LNCAP (cell line): ENCODE data around the gene SELP.

Experiments used
- TF ChIP-seq, protein P1 (sequence below): fragments of 450-650 bp; IDR thresholded peaks from 2 replicates; pipeline ENCODE4 v1.5.1; 2017; ENCODE audit warnings: mild to moderate bottlenecking

Gene SELP

DNA sequence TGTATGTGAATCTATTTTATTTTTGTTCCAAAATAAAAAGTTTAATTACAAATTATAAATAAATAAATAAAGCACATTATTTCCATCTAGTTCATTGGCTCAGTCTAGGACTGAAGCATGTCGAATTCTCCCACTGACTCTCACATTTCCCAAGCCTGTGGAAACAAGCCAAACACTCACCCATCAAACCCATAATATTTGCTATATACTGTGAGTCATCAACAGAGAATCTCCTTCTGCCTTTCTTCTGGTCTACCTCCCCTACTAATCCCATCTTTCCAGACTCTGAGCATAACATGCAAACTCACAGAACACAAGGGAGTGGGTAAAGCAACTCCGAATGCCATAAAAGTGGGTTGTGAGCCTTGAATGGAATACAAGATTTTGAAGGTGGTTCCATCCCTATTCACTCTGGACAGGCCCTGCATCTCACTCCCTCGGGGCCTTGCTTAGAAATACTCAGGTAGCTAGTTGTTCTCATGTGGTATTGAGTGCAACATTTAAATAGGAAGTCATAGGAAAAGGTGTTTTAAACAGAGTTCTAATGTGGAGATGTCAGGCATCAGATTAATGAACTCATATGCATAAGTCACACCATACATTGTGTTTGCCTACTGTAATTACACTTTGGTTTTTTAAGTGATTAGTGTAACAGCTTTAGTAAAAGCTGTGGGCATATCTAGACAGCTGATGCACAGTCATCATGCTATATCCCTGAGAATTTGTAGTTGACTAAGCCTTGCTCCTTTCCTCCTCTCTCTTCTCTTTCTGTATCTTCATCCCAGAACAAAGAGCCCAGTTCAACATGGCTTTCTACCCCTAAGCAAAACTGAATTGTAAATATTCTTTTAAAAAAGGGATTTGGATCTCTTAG, 90.7 kb downstream of the SELP start:
- TF ChIP-seq, protein P1, sequence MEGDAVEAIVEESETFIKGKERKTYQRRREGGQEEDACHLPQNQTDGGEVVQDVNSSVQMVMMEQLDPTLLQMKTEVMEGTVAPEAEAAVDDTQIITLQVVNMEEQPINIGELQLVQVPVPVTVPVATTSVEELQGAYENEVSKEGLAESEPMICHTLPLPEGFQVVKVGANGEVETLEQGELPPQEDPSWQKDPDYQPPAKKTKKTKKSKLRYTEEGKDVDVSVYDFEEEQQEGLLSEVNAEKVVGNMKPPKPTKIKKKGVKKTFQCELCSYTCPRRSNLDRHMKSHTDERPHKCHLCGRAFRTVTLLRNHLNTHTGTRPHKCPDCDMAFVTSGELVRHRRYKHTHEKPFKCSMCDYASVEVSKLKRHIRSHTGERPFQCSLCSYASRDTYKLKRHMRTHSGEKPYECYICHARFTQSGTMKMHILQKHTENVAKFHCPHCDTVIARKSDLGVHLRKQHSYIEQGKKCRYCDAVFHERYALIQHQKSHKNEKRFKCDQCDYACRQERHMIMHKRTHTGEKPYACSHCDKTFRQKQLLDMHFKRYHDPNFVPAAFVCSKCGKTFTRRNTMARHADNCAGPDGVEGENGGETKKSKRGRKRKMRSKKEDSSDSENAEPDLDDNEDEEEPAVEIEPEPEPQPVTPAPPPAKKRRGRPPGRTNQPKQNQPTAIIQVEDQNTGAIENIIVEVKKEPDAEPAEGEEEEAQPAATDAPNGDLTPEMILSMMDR: no peak
